ENCODE results near the gene ARHGAP27. TPM values are rescaled to one million over a fixed set of nuclear protein-coding genes. Genes with fewer than 3 reads are reported as not detected.
A peak's percentile ranks its signal among the peaks of the same experiment; 100 is the strongest.

Gene ARHGAP27
- total RNA-seq, 1 experiment from 2014 or later, result 39.2 TPM

- CTCF ChIA-PET, result no interaction called here
- ATAC-seq (no peak), DNase-seq (ENCODE audit: low read depth, low spot score) (no peak)
- no peak overlapping the region for H3K27ac ChIP-seq (ENCODE audit: low read length)
- H3K4me1 ChIP-seq (ENCODE audit: control insufficient read depth, insufficient read depth, low read length), result peaks cover 8% of the 10 kb centered on the region
- H3K27me3 ChIP-seq (ENCODE audit: control insufficient read depth, insufficient read depth, low read length), result no peaks in the 10 kb centered on the region
- no peak overlapping the region for H3K4me3 ChIP-seq (ENCODE audit: low read depth in 2 of 2, low read length in 2 of 2)
- no TSS peak for BruUV-seq (replicated peaks)
- H3K9me3 ChIP-seq (ENCODE audit: control insufficient read depth, insufficient read depth, low read depth, low read length), result no peaks in the 10 kb centered on the region
- POLR2A ChIA-PET, result no interaction called here
- TF ChIP-seq SIN3A (IDR thresholded peaks at IDR 0.05; ENCODE audit: borderline replicate concordance, insufficient read depth, low read depth, low read length), result no peak
- TF ChIP-seq, protein P1, sequence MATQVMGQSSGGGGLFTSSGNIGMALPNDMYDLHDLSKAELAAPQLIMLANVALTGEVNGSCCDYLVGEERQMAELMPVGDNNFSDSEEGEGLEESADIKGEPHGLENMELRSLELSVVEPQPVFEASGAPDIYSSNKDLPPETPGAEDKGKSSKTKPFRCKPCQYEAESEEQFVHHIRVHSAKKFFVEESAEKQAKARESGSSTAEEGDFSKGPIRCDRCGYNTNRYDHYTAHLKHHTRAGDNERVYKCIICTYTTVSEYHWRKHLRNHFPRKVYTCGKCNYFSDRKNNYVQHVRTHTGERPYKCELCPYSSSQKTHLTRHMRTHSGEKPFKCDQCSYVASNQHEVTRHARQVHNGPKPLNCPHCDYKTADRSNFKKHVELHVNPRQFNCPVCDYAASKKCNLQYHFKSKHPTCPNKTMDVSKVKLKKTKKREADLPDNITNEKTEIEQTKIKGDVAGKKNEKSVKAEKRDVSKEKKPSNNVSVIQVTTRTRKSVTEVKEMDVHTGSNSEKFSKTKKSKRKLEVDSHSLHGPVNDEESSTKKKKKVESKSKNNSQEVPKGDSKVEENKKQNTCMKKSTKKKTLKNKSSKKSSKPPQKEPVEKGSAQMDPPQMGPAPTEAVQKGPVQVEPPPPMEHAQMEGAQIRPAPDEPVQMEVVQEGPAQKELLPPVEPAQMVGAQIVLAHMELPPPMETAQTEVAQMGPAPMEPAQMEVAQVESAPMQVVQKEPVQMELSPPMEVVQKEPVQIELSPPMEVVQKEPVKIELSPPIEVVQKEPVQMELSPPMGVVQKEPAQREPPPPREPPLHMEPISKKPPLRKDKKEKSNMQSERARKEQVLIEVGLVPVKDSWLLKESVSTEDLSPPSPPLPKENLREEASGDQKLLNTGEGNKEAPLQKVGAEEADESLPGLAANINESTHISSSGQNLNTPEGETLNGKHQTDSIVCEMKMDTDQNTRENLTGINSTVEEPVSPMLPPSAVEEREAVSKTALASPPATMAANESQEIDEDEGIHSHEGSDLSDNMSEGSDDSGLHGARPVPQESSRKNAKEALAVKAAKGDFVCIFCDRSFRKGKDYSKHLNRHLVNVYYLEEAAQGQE (IDR thresholded peaks at IDR 0.05; ENCODE audit: insufficient read depth in 1 of 2, low read depth in 2 of 2, low read length in 1 of 2), result no peak
- TF ChIP-seq TCF7L2 (IDR thresholded peaks at IDR 0.05; ENCODE audit: low read depth, low read length), result no peak
- TF ChIP-seq, protein P2, sequence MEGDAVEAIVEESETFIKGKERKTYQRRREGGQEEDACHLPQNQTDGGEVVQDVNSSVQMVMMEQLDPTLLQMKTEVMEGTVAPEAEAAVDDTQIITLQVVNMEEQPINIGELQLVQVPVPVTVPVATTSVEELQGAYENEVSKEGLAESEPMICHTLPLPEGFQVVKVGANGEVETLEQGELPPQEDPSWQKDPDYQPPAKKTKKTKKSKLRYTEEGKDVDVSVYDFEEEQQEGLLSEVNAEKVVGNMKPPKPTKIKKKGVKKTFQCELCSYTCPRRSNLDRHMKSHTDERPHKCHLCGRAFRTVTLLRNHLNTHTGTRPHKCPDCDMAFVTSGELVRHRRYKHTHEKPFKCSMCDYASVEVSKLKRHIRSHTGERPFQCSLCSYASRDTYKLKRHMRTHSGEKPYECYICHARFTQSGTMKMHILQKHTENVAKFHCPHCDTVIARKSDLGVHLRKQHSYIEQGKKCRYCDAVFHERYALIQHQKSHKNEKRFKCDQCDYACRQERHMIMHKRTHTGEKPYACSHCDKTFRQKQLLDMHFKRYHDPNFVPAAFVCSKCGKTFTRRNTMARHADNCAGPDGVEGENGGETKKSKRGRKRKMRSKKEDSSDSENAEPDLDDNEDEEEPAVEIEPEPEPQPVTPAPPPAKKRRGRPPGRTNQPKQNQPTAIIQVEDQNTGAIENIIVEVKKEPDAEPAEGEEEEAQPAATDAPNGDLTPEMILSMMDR (IDR thresholded peaks at IDR 0.05), result no peak
- no peak for TF ChIP-seq POLR2AphosphoS5 (IDR thresholded peaks at IDR 0.05; ENCODE audit: low read depth, low read length)
- intact Hi-C loops (cut with micrococcal nuclease; ENCODE audit: unreplicated experiment), result no loop called here
- H3K36me3 ChIP-seq (ENCODE audit: control insufficient read depth, insufficient read depth, low read length), result no peaks in the 10 kb centered on the region
- in situ Hi-C loops (cut with HindIII; ENCODE audit: low pct_unique_long_range_greater_than_20kb, low sequenced_read_pairs), result no loop called here
These were observed 27.8 kb downstream of the ARHGAP27 start for GRCh38 chr17:45404870-45405249.

DNA sequence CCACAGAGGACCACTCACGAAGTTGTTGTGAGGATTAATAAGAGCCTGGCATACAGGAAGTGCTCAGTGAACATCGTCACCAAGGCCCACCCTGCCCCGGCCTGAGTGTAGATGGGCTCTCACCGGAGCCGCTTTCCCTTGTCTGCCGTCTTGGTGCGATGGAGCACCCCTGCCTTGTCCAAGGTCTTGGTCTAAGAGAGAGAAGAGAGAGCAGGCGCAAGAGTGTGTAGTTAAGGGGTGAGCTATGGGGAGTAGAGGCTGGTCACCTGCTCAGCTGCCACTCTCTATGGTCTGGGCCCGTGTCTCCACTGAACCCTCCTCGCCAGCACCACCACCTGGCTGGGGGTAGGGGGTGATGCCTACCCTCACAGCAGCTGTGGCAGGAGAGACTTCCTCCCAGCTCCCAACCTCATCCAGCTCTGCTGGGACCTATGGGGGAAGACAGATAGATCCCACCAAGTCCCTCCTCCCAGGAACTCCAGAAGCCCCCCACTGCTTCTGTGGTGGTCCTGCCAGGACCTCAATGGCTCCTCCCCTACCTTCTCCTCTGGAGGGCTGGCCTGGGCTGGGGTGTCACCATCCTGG lies 28.7 kb downstream of the ARHGAP27 start:
- CTCF ChIA-PET, result no interaction called here
- intact Hi-C loops (cut with micrococcal nuclease; ENCODE audit: unreplicated experiment), result no loop called here

More for the DNA sequence above, 28.7 kb downstream of the ARHGAP27 start:
- Histone ChIP-seq H3K4me1 (ENCODE audit: control insufficient read depth, insufficient read depth, low read length) (peaks cover 5% of the 10 kb centered on the region), H3K9me3 (ENCODE audit: control insufficient read depth, insufficient read depth, low read depth, low read length) (no peaks in the 10 kb centered on the region), H3K4me3 (ENCODE audit: low read depth in 2 of 2, low read length in 2 of 2) (no peak overlapping the region), H3K36me3 (ENCODE audit: control insufficient read depth, insufficient read depth, low read length) (no peaks in the 10 kb centered on the region), H3K27me3 (ENCODE audit: control insufficient read depth, insufficient read depth, low read length) (no peaks in the 10 kb centered on the region), H3K27ac (ENCODE audit: low read length) (no peak overlapping the region)
- TF ChIP-seq TCF7L2 (IDR thresholded peaks at IDR 0.05; ENCODE audit: low read depth, low read length) (no peak), POLR2AphosphoS5 (IDR thresholded peaks at IDR 0.05; ENCODE audit: low read depth, low read length) (no peak), SIN3A (IDR thresholded peaks at IDR 0.05; ENCODE audit: borderline replicate concordance, insufficient read depth, low read depth, low read length) (no peak)
- TF ChIP-seq, protein P1 (IDR thresholded peaks at IDR 0.05; ENCODE audit: insufficient read depth in 1 of 2, low read depth in 2 of 2, low read length in 1 of 2), result no peak
- TF ChIP-seq, protein P2 (IDR thresholded peaks at IDR 0.05), result no peak
- peak; percentile 20 for ATAC-seq
- DNase-seq (ENCODE audit: low read depth, low spot score), result no peak
- POLR2A ChIA-PET, result no interaction called here
- in situ Hi-C loops (cut with HindIII; ENCODE audit: low pct_unique_long_range_greater_than_20kb, low sequenced_read_pairs), result no loop called here
- no TSS peak for BruUV-seq (replicated peaks)
